ENCODE results near the gene PDE6B.

DNA sequence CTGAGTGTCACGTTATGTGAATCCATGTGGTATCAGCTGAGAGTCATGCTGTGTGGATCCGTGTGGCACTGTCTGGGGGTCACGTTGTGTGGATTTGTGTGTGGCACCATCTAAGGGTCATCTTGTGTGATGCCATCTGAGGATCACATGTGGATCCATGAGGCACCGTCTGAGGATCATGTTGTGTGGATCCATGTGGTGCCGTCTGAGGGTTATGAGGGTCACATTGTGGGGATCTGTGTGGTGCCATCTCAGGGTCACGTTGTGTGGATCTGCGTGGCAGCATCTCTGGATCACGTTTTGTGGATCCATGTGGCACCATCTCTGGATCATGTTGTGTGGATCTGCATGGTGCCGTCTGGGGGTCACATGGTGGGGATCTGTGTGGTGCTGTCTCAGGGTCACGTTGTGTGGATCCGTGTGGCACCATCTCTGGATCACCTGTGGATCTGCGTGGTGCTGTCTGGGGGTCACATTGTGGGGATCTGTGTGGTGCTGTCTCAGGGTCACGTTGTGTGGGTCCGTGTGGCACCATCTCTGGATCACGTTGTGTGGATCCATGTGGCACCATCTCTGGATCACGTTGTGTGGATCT, 6.9 kb downstream of the PDE6B start:
- TF ChIP-seq, protein P1, sequence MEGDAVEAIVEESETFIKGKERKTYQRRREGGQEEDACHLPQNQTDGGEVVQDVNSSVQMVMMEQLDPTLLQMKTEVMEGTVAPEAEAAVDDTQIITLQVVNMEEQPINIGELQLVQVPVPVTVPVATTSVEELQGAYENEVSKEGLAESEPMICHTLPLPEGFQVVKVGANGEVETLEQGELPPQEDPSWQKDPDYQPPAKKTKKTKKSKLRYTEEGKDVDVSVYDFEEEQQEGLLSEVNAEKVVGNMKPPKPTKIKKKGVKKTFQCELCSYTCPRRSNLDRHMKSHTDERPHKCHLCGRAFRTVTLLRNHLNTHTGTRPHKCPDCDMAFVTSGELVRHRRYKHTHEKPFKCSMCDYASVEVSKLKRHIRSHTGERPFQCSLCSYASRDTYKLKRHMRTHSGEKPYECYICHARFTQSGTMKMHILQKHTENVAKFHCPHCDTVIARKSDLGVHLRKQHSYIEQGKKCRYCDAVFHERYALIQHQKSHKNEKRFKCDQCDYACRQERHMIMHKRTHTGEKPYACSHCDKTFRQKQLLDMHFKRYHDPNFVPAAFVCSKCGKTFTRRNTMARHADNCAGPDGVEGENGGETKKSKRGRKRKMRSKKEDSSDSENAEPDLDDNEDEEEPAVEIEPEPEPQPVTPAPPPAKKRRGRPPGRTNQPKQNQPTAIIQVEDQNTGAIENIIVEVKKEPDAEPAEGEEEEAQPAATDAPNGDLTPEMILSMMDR (conservative IDR thresholded peaks at IDR 0.05 in 1 of 2, IDR thresholded peaks at IDR 0.05 in 1 of 2; ENCODE audit: low read depth in 1 of 2, low read length in 2 of 2), result no peak
- TF ChIP-seq EZH2 (IDR thresholded peaks at IDR 0.05; ENCODE audit: low read length, missing control alignments), result no peak

Measured in fibroblast of lung (primary cell).